PC-3 (cell line): ENCODE data around the gene ATN1. TPM values are rescaled to one million over a fixed set of nuclear protein-coding genes. Genes with fewer than 3 reads are reported as not detected.
A peak's percentile ranks its signal among the peaks of the same experiment; 100 is the strongest.

Experiments
- ATAC-seq: fragments of 200-7000 bp; cut with Tn5 transposase; 2 replicates; pipeline ENCODE4 v1.9.1; 2020; ENCODE audit warnings: mild to moderate bottlenecking, moderate library complexity
- BruUV-seq: library from RNA; stranded (reverse); fragments of 400-500 nt; replicated peaks from 2 replicates; lab custom pipeline; 2021; lab: Mats Ljungman, UMichigan
- CTCF ChIA-PET: fragments of 300-600 bp; sonication (Branson Sonifier 250); formaldehyde crosslinking; loops from one replicate; lab custom pipeline; 2022; ENCODE audit warnings: antibody characterized with exemption; lab: Charles Lee
- POLR2A ChIA-PET: fragments of 300-600 bp; sonication (Branson Sonifier 250); formaldehyde crosslinking; loops from one replicate; lab custom pipeline; 2022; ENCODE audit warnings: antibody characterized with exemption; ENCODE audit not compliant: unreplicated experiment; lab: Charles Lee
- DNase-seq: peaks from one replicate; pipeline ENCODE4 v3.0.0-alpha.2; 2015
- H2AFZ ChIP-seq: fragments of 300-600 bp; sonication (generic); 2 replicates; pipeline ENCODE4 v1.6.0; 2016; ENCODE audit warnings: antibody characterized with exemption, low read length
- H3F3A ChIP-seq: fragments of 300-600 bp; sonication (generic); one replicate; pipeline ENCODE4 v1.6.0; 2017; ENCODE audit warnings: antibody characterized with exemption, low read length, control low read depth, mild to moderate bottlenecking; ENCODE audit not compliant: unreplicated experiment
- H3K27ac ChIP-seq: fragments of 300-600 bp; sonication (generic); 2 replicates; pipeline ENCODE4 v1.5.1; 2016; ENCODE audit warnings: mild to moderate bottlenecking, low read length
- H3K27me3 ChIP-seq: fragments of 300-600 bp; sonication (generic); 2 replicates; pipeline ENCODE4 v1.6.1; 2016; ENCODE audit warnings: low read length, mixed read lengths
- H3K36me3 ChIP-seq: fragments of 300-600 bp; sonication (generic); 2 replicates; pipeline ENCODE4 v1.6.1; 2016; ENCODE audit warnings: low read depth, mixed run types, low read length, mixed read lengths
- H3K4me1 ChIP-seq: fragments of 300-600 bp; sonication (generic); 2 replicates; pipeline ENCODE4 v1.5.1; 2016; ENCODE audit warnings: low read length; ENCODE audit not compliant: insufficient read depth
- H3K4me2 ChIP-seq: fragments of 300-600 bp; sonication (generic); 2 replicates; pipeline ENCODE4 v1.6.0; 2016; ENCODE audit warnings: low read length
- H3K4me3 ChIP-seq: fragments of 300-600 bp; sonication (generic); 2 replicates; pipeline ENCODE4 v1.5.1; 2016; ENCODE audit warnings: mild to moderate bottlenecking, low read length, mixed read lengths
- H3K79me2 ChIP-seq: fragments of 300-600 bp; sonication (generic); 2 replicates; pipeline ENCODE4 v1.6.1; 2017; ENCODE audit warnings: low read length, mixed read lengths
- H3K9ac ChIP-seq: fragments of 300-600 bp; sonication (generic); 2 replicates; pipeline ENCODE4 v1.6.0; 2016; ENCODE audit warnings: mild to moderate bottlenecking, low read length
- H3K9me2 ChIP-seq: fragments of 300-600 bp; sonication (generic); replicated peaks from 2 replicates; pipeline ENCODE4 v1.6.1; 2016; ENCODE audit warnings: mixed run types, low read length, mixed read lengths
- H3K9me3 ChIP-seq: fragments of 300-600 bp; sonication (generic); 2 replicates; pipeline ENCODE4 v1.6.1; 2016; ENCODE audit warnings: low read length, mixed read lengths
- H4K20me1 ChIP-seq: fragments of 300-600 bp; sonication (generic); 2 replicates; pipeline ENCODE4 v1.6.1; 2016; ENCODE audit warnings: low read length, mixed read lengths
- EZH2 ChIP-seq: fragments of 300-600 bp; sonication (generic); IDR thresholded peaks from one replicate; pipeline ENCODE4 v1.6.1; 2017; ENCODE audit warnings: antibody characterized with exemption, mild to moderate bottlenecking, low read length; ENCODE audit not compliant: unreplicated experiment
- EZH2phosphoT487 ChIP-seq: fragments of 300-600 bp; sonication (generic); IDR thresholded peaks from 2 replicates; pipeline ENCODE4 v1.6.1; 2018; ENCODE audit warnings: mild to moderate bottlenecking, antibody characterized with exemption, low read length, borderline replicate concordance
- intact Hi-C: fragments of 100-400 bp; cut with micrococcal nuclease; formaldehyde crosslinking; loops from 2 replicates; pipeline ENCODE4 v1.9.0; 2023
- total RNA-seq: library from RNA; depleted of rRNA; stranded (reverse); fragments of >200 nt; gene quantifications from 2 replicates; pipeline ENCODE4 v1.2.3, GENCODE V29; 2014
- TF ChIP-seq, protein P1 (sequence below): fragments of 300-600 bp; sonication (generic); conservative IDR thresholded peaks from 2 replicates; pipeline ENCODE4 v1.5.1; 2017; ENCODE audit warnings: antibody characterized with exemption, low read depth, mild to moderate bottlenecking, low read length

The ATN1 gene
- total RNA-seq, 1 experiment from 2014 or later = 11.6 TPM

- no peak for TF ChIP-seq EZH2phosphoT487
- H2AFZ ChIP-seq = no peak within 1 kb of the TSS
Observed at GRCh38 chr12:6943722-6944380, 16.1 kb downstream of the ATN1 start, which contains the start of the genes C12orf57 and RNU7-1. Gene C12orf57, plus strand, starts transcription at chr12:6944022. Its CDS starts 100 bp downstream, at chr12:6944122. Gene RNU7-1, plus strand, starts transcription at chr12:6943816.

DNA sequence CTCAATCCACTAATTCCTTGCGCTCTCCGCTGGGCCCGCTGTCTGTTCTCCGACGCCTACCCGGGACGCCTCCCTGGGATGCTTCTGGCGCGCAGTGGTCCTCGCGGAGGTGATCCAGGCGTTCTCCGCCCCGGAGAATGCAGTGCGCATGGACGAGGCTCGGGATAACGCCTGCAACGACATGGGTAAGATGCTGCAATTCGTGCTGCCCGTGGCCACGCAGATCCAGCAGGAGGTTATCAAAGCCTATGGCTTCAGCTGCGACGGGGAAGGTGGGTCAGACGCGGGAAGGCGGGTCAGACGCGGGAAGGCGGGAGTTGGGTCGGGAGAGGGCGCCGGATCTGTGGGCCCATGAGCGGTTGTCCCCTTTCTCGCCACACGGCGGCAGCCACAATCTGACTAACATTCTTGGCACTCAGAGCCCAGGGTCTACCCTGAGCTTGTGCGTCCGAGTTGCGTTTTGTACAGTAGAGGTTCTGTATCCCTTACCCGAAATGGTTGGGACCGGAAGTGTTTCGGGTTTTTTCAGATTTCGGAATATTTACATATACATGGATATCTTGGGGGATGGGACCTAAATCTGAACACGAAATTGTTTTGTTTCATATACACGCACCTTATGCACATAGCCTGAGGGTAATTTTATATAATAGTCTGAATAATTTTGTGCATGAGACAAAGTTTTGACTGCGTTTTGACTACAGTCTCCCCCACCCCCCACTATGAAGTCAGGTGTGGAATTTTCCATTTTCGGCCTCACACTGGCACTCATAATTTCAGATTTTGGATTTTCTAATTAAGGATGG is 16.8 kb downstream of the ATN1 start:
- intact Hi-C loops = loop anchor here (1.0 to 2.0 kb wide), 3 partner anchors 21 to 169 kb away; partner anchors contain the start of gene LPCAT3
- POLR2A ChIA-PET = interaction anchor here (0.6 to 1.3 kb wide), 6 partner anchors 15 to 164 kb away, joined by 4 to 18 read pairs (median 8); partner anchors contain the start of gene ENO2
- DNase-seq (peak; percentile 89), ATAC-seq (peak; percentile 39)
- no peaks in the 10 kb centered on the region for H3K9me2 ChIP-seq
- no peaks in the 10 kb centered on the region for H3K36me3 ChIP-seq
- peak overlapping the region; percentile 96 for H3K4me2 ChIP-seq
- peak overlapping the region; percentile 72 for H3K4me3 ChIP-seq
- H3K9ac ChIP-seq = peak overlapping the region; percentile 43
- H3K27me3 ChIP-seq = no peaks in the 10 kb centered on the region
- H3F3A ChIP-seq = peaks cover 9% of the 10 kb centered on the region
- H3K9me3 ChIP-seq = no peaks in the 10 kb centered on the region
- TF ChIP-seq EZH2 (no peak), EZH2phosphoT487 (no peak)
- TF ChIP-seq, protein P1, sequence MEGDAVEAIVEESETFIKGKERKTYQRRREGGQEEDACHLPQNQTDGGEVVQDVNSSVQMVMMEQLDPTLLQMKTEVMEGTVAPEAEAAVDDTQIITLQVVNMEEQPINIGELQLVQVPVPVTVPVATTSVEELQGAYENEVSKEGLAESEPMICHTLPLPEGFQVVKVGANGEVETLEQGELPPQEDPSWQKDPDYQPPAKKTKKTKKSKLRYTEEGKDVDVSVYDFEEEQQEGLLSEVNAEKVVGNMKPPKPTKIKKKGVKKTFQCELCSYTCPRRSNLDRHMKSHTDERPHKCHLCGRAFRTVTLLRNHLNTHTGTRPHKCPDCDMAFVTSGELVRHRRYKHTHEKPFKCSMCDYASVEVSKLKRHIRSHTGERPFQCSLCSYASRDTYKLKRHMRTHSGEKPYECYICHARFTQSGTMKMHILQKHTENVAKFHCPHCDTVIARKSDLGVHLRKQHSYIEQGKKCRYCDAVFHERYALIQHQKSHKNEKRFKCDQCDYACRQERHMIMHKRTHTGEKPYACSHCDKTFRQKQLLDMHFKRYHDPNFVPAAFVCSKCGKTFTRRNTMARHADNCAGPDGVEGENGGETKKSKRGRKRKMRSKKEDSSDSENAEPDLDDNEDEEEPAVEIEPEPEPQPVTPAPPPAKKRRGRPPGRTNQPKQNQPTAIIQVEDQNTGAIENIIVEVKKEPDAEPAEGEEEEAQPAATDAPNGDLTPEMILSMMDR = peak; percentile 77
- peak overlapping the region; percentile 94 for H3K27ac ChIP-seq
- CTCF ChIA-PET = interaction anchor here (0.6 to 2.0 kb wide), 8 partner anchors 17 to 596 kb away, joined by 3 to 10 read pairs (median 4); partner anchors contain the start of genes LPCAT3 and SPSB2
- H3K4me1 ChIP-seq = peaks cover 18% of the 10 kb centered on the region
- no peak overlapping the region for H2AFZ ChIP-seq
- no TSS peak for BruUV-seq
- H3K79me2 ChIP-seq = peaks cover 11% of the 10 kb centered on the region; the same call in 1 of the 2 replicates
- H4K20me1 ChIP-seq = no peaks in the 10 kb centered on the region

More at GRCh38 chr12:6943722-6944380, 16.1 kb downstream of the ATN1 start, which contains the start of the genes C12orf57 and RNU7-1:
- ATAC-seq = peak; percentile 43
- peak within 1 kb of the TSS; percentile 72 for H3K4me3 ChIP-seq
- H3F3A ChIP-seq = peaks cover 9% of the 10 kb centered on the region
- H3K9ac ChIP-seq = peak within 1 kb of the TSS; percentile 72
- peaks cover 11% of the 10 kb centered on the region; the same call in 1 of the 2 replicates for H3K79me2 ChIP-seq
- H3K9me3 ChIP-seq = no peaks in the 10 kb centered on the region
- intact Hi-C loops = loop anchor here (1.0 to 2.0 kb wide), 3 partner anchors 21 to 169 kb away; partner anchors contain the start of gene LPCAT3
- H4K20me1 ChIP-seq = no peaks in the 10 kb centered on the region
- CTCF ChIA-PET = interaction anchor here (0.6 to 2.0 kb wide), 8 partner anchors 18 to 597 kb away, joined by 3 to 10 read pairs (median 4); partner anchors contain the start of genes LPCAT3 and SPSB2
- no peaks in the 10 kb centered on the region for H3K36me3 ChIP-seq
- peak within 1 kb of the TSS; percentile 96 for H3K4me2 ChIP-seq
- no peaks in the 10 kb centered on the region for H3K9me2 ChIP-seq
- H3K27ac ChIP-seq = peak within 1 kb of the TSS; percentile 94
- POLR2A ChIA-PET = interaction anchor here (0.6 to 1.3 kb wide), 7 partner anchors 14 to 331 kb away, joined by 3 to 18 read pairs (median 10); partner anchors contain the start of gene ENO2
- peak; percentile 91 for DNase-seq
- no peaks in the 10 kb centered on the region for H3K27me3 ChIP-seq
- H3K4me1 ChIP-seq = peaks cover 18% of the 10 kb centered on the region
- TSS peak; percentile 89 for BruUV-seq

- peak overlapping the region; percentile 96 for H3K4me2 ChIP-seq
- no peaks in the 10 kb centered on the region for H3K27me3 ChIP-seq
- CTCF ChIA-PET = interaction anchor here (0.9 to 1.1 kb wide), 4 partner anchors 8 to 108 kb away, joined by 3 to 6 read pairs (median 5); no protein-coding TSS in a partner anchor
- TF ChIP-seq EZH2 = no peak
- ATAC-seq (no peak), DNase-seq (no peak)
- H3K9me3 ChIP-seq = no peaks in the 10 kb centered on the region
- peaks cover 18% of the 10 kb centered on the region for H3K4me1 ChIP-seq
- H4K20me1 ChIP-seq = no peaks in the 10 kb centered on the region
- no peaks in the 10 kb centered on the region for H3K36me3 ChIP-seq
- H3K27ac ChIP-seq = no peak overlapping the region
- no TSS peak for BruUV-seq
- POLR2A ChIA-PET = interaction anchor here (0.6 to 0.9 kb wide), 2 partner anchors 20 to 85 kb away, joined by 3 to 5 read pairs; no protein-coding TSS in a partner anchor
- H3K79me2 ChIP-seq = peaks cover 11% of the 10 kb centered on the region; the same call in 1 of the 2 replicates
- H2AFZ ChIP-seq = no peak overlapping the region
- intact Hi-C loops = loop anchor here (2.0 kb wide), 1 partner anchor 73 kb away; the partner anchor contains the start of gene LPCAT3
- no peaks in the 10 kb centered on the region for H3K9me2 ChIP-seq
- H3F3A ChIP-seq = peaks cover 9% of the 10 kb centered on the region
- peak overlapping the region; percentile 72 for H3K4me3 ChIP-seq
- H3K9ac ChIP-seq = no peak overlapping the region
Observed at GRCh38 chr12:6945613-6946012, 17.9 kb downstream of the ATN1 start.
